Measurements from ENCODE around the gene EID3. TPM values are rescaled to one million over a fixed set of nuclear protein-coding genes. Genes with fewer than 3 reads are reported as not detected.

The EID3 gene
- total RNA-seq, 6 experiments from 2014 or later, result 2.2 to 4.4 (median 4.1) TPM

DNA sequence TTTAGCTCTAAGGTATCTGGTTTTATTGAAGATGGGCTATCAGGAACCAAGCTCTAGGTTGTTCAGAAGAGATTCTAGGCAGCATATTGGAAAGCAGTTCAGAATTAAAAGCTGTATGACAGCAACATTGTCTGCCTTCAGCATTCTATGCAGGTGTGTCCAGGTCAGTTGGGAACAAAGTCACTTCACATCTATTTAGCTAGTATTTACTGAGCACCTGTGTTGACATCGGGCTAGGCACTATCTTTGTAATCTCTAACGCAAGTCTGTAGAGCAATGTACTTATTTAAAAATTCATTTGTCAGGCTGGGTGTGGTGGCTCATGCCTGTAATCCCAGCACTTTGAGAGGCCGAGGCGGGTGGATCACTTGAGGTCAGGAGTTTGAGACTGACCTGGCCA, 6.8 kb upstream of the EID3 start:
- peak overlapping the region; percentile 55; the same call in 1 of the 2 replicates for H3K27ac Mint-ChIP-seq
- H3K4me3 Mint-ChIP-seq, result peak overlapping the region; percentile 48
- H3K9me3 Mint-ChIP-seq, result no peaks in the 10 kb centered on the region; the same call in 1 of the 2 replicates
- H3K36me3 Mint-ChIP-seq (ENCODE audit: low read depth), result peaks cover 86% of the 10 kb centered on the region
- TF ChIP-seq, protein P1, sequence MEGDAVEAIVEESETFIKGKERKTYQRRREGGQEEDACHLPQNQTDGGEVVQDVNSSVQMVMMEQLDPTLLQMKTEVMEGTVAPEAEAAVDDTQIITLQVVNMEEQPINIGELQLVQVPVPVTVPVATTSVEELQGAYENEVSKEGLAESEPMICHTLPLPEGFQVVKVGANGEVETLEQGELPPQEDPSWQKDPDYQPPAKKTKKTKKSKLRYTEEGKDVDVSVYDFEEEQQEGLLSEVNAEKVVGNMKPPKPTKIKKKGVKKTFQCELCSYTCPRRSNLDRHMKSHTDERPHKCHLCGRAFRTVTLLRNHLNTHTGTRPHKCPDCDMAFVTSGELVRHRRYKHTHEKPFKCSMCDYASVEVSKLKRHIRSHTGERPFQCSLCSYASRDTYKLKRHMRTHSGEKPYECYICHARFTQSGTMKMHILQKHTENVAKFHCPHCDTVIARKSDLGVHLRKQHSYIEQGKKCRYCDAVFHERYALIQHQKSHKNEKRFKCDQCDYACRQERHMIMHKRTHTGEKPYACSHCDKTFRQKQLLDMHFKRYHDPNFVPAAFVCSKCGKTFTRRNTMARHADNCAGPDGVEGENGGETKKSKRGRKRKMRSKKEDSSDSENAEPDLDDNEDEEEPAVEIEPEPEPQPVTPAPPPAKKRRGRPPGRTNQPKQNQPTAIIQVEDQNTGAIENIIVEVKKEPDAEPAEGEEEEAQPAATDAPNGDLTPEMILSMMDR (IDR thresholded peaks at IDR 0.05), result no peak
- peaks cover 64% of the 10 kb centered on the region for H3K27me3 Mint-ChIP-seq (ENCODE audit: insufficient read depth)
- no peak for DNase-seq
- peaks cover 96% of the 10 kb centered on the region for H3K4me1 Mint-ChIP-seq (ENCODE audit: low read depth)

DNA sequence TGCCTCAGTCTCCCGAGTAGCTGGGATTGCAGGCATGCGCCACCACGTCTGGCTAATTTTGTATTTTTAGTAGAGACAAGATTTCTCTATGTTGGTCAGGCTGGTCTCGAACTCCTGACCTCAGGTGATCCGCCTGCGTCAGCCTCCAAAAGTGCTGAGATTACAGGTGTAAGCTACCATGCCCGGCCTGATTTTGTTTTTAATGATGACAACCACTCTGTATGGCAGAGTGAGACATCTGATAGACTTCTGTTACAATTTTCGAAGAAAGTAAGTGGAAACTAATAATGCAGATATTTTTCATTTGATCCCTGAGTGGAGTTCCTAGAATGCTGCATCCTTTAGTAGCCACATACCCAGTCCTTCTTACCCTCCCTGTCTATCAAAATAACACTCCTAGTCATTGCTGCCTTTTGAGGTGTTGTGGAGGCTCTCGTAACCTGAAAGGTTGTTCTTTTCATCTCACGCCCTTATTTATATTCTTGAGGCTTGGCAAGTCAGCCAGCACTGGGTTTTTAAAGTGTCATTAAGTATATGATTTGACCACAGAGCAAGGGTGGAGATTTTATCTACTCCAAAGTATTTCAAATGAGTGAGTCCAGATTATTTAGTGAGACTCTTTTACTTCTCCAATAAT, 5.9 kb upstream of the EID3 start:
- no peaks in the 10 kb centered on the region; the same call in 1 of the 2 replicates for H3K9me3 Mint-ChIP-seq
- peaks cover 96% of the 10 kb centered on the region for H3K4me1 Mint-ChIP-seq (ENCODE audit: low read depth)
- peak overlapping the region; percentile 47 for H3K4me3 Mint-ChIP-seq
- TF ChIP-seq, protein P1 (IDR thresholded peaks at IDR 0.05), result no peak
- H3K36me3 Mint-ChIP-seq (ENCODE audit: low read depth), result peaks cover 83% of the 10 kb centered on the region
- DNase-seq, result no peak
- peaks cover 69% of the 10 kb centered on the region for H3K27me3 Mint-ChIP-seq (ENCODE audit: insufficient read depth)
- H3K27ac Mint-ChIP-seq, result peak overlapping the region; percentile 77

DNA sequence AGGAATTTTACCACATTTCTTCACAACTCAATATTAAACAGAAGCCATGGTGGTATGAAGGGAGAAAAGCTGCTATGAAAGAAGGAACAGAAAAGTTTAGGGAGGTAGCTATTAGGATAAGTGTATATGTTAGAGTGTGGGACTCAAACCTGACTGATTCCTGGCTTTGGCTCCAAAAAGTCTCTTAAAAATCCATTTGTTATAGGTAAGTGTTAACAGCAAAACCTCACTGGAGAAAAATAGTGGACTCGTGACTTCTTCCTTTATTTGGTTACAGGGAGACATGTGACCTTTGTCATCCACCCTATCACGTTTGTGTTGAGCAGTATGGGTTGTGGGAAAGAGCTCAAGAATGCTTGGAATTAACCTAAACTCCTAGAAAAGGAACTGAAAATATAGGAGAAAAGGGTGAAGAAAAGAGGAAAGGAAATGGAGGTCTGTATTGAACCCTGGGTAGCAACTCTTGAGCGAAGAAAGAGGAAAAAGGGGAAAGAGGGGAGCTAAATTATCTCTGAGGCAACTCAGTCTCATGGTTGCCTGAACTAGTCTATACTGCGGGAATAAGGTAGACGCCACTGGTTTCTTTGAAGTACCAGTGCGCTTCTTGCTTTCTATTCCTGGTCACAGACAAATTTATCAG, 3.6 kb upstream of the EID3 start:
- TF ChIP-seq, protein P1 (IDR thresholded peaks at IDR 0.05), result no peak
- H3K36me3 Mint-ChIP-seq (ENCODE audit: low read depth), result peaks cover 86% of the 10 kb centered on the region
- H3K27me3 Mint-ChIP-seq (ENCODE audit: insufficient read depth), result peaks cover 78% of the 10 kb centered on the region
- H3K4me1 Mint-ChIP-seq (ENCODE audit: low read depth), result peaks cover 96% of the 10 kb centered on the region
- no peak for DNase-seq
- H3K9me3 Mint-ChIP-seq, result peaks cover 6% of the 10 kb centered on the region
- peak overlapping the region; percentile 60 for H3K27ac Mint-ChIP-seq
- H3K4me3 Mint-ChIP-seq, result peak overlapping the region; percentile 72

DNA sequence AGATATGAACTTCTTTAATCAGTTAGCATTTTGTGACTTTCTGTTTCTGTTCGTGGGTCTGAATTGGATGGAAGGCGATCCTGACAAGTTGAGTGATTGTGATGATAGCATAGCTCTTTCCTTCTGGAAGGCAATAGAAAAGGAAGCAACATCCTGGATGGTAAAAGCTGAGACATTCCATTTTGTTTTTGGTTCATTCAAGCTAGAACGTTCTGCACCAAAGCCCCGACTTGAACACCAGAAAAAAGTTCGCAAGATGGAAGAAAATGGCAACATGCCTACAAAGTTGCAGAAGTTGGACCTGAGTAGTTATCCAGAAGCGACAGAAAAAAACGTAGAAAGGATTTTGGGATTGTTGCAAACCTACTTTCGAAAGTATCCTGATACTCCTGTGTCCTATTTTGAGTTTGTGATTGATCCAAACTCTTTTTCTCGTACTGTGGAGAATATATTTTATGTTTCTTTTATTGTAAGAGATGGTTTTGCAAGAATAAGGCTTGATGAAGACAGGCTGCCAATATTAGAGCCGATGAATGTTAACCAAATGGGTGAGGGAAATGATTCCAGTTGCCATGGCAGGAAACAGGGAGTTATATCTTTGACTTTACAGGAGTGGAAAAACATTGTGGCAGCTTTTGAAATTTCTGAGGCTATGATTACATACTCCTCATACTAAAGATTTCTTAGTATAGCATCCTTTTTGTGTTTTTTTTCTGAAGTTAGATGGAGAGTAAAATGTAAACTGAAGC, 896 bp downstream of the EID3 start:
- H3K4me3 Mint-ChIP-seq, result peak overlapping the region; percentile 88
- peaks cover 61% of the 10 kb centered on the region for H3K27me3 Mint-ChIP-seq (ENCODE audit: insufficient read depth)
- H3K27ac Mint-ChIP-seq, result peak overlapping the region; percentile 94
- peaks cover 87% of the 10 kb centered on the region for H3K4me1 Mint-ChIP-seq (ENCODE audit: low read depth)
- H3K36me3 Mint-ChIP-seq (ENCODE audit: low read depth), result peaks cover 81% of the 10 kb centered on the region
- no peak for DNase-seq
- peaks cover 6% of the 10 kb centered on the region; the same call in 1 of the 2 replicates for H3K9me3 Mint-ChIP-seq
- TF ChIP-seq, protein P1 (IDR thresholded peaks at IDR 0.05), result no peak

DNA sequence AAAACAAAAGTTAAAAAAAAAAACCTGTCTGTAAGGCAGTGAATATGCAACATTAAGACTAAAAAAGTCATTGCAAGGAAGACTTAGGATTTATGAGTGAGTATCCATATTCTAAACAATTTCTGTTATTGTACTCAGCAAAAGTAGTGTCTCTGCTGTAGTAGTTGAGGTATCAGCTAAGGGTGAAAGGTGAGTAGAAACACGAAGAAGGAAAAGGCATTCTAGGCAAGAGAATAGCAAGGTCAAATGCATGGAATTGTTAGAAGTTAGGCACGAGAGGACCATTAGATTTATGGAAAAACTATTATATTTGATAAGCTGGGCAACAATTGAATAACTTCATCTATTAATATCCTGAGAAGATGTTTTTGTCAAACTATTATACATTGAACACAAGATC, 1.8 kb downstream of the EID3 start:
- Mint-ChIP-seq H3K4me3 (peak overlapping the region; percentile 88), H3K36me3 (ENCODE audit: low read depth) (peaks cover 78% of the 10 kb centered on the region), H3K27me3 (ENCODE audit: insufficient read depth) (peaks cover 59% of the 10 kb centered on the region), H3K9me3 (peaks cover 10% of the 10 kb centered on the region; the same call in 1 of the 2 replicates), H3K4me1 (ENCODE audit: low read depth) (peaks cover 85% of the 10 kb centered on the region), H3K27ac (peak overlapping the region; percentile 94)
- TF ChIP-seq, protein P1 (IDR thresholded peaks at IDR 0.05), result no peak
- DNase-seq, result no peak
